B cell (primary cell): ENCODE results near the gene FREM3. TPM values are rescaled to one million over a fixed set of nuclear protein-coding genes. Genes with fewer than 3 reads are reported as not detected.

ENCODE experiments used
- ATAC-seq: fragments of 200-7000 bp; cut with Tn5 transposase; one replicate; pipeline ENCODE4 v1.10.0; 2021; ENCODE audit warnings: low read depth, mild to moderate bottlenecking, moderate number of reproducible peaks, moderate library complexity
- CTCF ChIA-PET: fragments of 350-600 bp; sonication (Branson Sonifier 250); formaldehyde crosslinking; loops from one replicate; lab custom pipeline; 2021; ENCODE audit warnings: antibody characterized with exemption, inconsistent platforms; lab: Charles Lee
- POLR2A ChIA-PET: fragments of 350-600 bp; sonication (Branson Sonifier 250); formaldehyde crosslinking; loops from one replicate; lab custom pipeline; 2021; ENCODE audit warnings: antibody characterized with exemption; lab: Charles Lee
- DNase-seq: peaks from one replicate; pipeline ENCODE4 v3.0.0; 2013
- H2AFZ ChIP-seq: 2 replicates; pipeline ENCODE4 v1.6.1; 2012; ENCODE audit warnings: mild to moderate bottlenecking, low read depth, low read length; ENCODE audit not compliant: insufficient read depth, poor library complexity, severe bottlenecking
- H3K27ac ChIP-seq, 2 donors: 1 replicate in 1 of 2; 2 replicates in 1 of 2; pipeline ENCODE4 v1.5.1; 2012 to 2013; ENCODE audit warnings: low read length in 2 of 2, mild to moderate bottlenecking in 2 of 2, moderate library complexity in 1 of 2
- H3K27me3 ChIP-seq, 4 experiments: fragments of 200-600 bp in 1 of 4; sonication (generic) in 1 of 4; replicated peaks in 1 of 4; 1 replicate in 2 of 4; 2 replicates in 2 of 4; pipeline versions ENCODE4 v1.6.1 to v1.7.0; 2013 to 2016; ENCODE audit warnings: low read length in 3 of 4, mild to moderate bottlenecking in 2 of 4, mixed read lengths in 1 of 4, moderate library complexity in 1 of 4; ENCODE audit not compliant: insufficient read depth in 4 of 4, control insufficient read depth in 3 of 4; ENCODE audit errors: control extremely low read depth in 1 of 4
- H3K36me3 ChIP-seq, 2 experiments: replicated peaks in 1 of 2; 1 replicate in 1 of 2; 2 replicates in 1 of 2; pipeline versions ENCODE4 v1.6.1 to v1.7.1; 2013; ENCODE audit warnings: low read length in 1 of 2; ENCODE audit not compliant: insufficient read depth in 2 of 2, control insufficient read depth in 1 of 2; ENCODE audit errors: control extremely low read depth in 1 of 2, extremely low read depth in 1 of 2
- H3K4me1 ChIP-seq, 2 donors: fragments of 200-600 bp in 1 of 2; sonication (generic) in 1 of 2; 1 replicate in 1 of 2; 2 replicates in 1 of 2; pipeline versions ENCODE4 v1.5.1 to v1.6.1; 2013 to 2017; ENCODE audit warnings: low read length in 2 of 2; ENCODE audit not compliant: control insufficient read depth in 2 of 2, insufficient read depth in 2 of 2
- H3K4me2 ChIP-seq: replicated peaks from 2 replicates; pipeline ENCODE3; 2012; ENCODE audit warnings: mild to moderate bottlenecking, low read depth, low read length; ENCODE audit not compliant: poor library complexity, severe bottlenecking
- H3K4me3 ChIP-seq, 5 experiments: fragments of 200-600 bp in 1 of 5; sonication (generic) in 1 of 5; 1 replicate in 3 of 5; 2 replicates in 2 of 5; pipeline versions ENCODE4 v1.5.1 to v1.7.0; 2011 to 2016; ENCODE audit warnings: low read length in 4 of 5, mild to moderate bottlenecking in 4 of 5, low read depth in 2 of 5, control low read depth in 1 of 5, moderate library complexity in 1 of 5; ENCODE audit not compliant: insufficient read depth in 1 of 5; ENCODE audit errors: control extremely low read depth in 1 of 5, extremely low read depth in 1 of 5
- H3K79me2 ChIP-seq: fragments of 200-600 bp; sonication (generic); one replicate; pipeline ENCODE4 v1.6.0; 2016; ENCODE audit warnings: low read length; ENCODE audit not compliant: control insufficient read depth, insufficient read depth
- H3K9ac ChIP-seq: fragments of 200-600 bp; sonication (generic); 2 replicates; pipeline ENCODE4 v1.6.1; 2017; ENCODE audit warnings: mild to moderate bottlenecking, low read length, moderate library complexity
- H3K9me3 ChIP-seq, 3 donors: one replicate each; pipeline versions ENCODE4 v1.6.1 to v1.7.1; 2013; ENCODE audit warnings: low read length in 2 of 3; ENCODE audit not compliant: control insufficient read depth in 2 of 3, insufficient read depth in 1 of 3; ENCODE audit errors: control extremely low read depth in 1 of 3
- H4K20me1 ChIP-seq: 2 replicates; pipeline ENCODE4 v1.6.0; 2012; ENCODE audit warnings: mild to moderate bottlenecking, low read length; ENCODE audit not compliant: insufficient read depth, control insufficient read depth, poor library complexity, severe bottlenecking
- H3K27ac Mint-ChIP-seq: one replicate; pipeline ENCODE4 v1.8.0; 2021; ENCODE audit warnings: mixed read lengths
- H3K27me3 Mint-ChIP-seq: one replicate; pipeline ENCODE4 v1.8.0; 2021; ENCODE audit warnings: mixed read lengths
- H3K4me1 Mint-ChIP-seq: one replicate; pipeline ENCODE4 v1.8.0; 2021; ENCODE audit warnings: mixed read lengths
- H3K4me3 Mint-ChIP-seq: one replicate; pipeline ENCODE4 v1.8.0; 2021; ENCODE audit warnings: mixed read lengths
- H3K9me3 Mint-ChIP-seq: one replicate; pipeline ENCODE4 v1.8.0; 2022; ENCODE audit warnings: mixed read lengths; ENCODE audit not compliant: insufficient read depth
- CTCF ChIP-seq: fragments of 200-600 bp; IDR thresholded peaks from one replicate; pipeline ENCODE4 v1.8.0; 2022; ENCODE audit warnings: antibody characterized with exemption, mild to moderate bottlenecking
- EZH2 ChIP-seq: IDR thresholded peaks from 2 replicates; pipeline ENCODE4 v1.6.1; 2012; ENCODE audit warnings: borderline replicate concordance, low read depth, mild to moderate bottlenecking, moderate library complexity, low read length; ENCODE audit not compliant: insufficient read depth, poor library complexity, severe bottlenecking
- WGBS: methylation state at CpG from one replicate; pipeline ENCODE4 v1.1.5; 2013; ENCODE audit warnings: missing lambda C conversion rate; ENCODE audit not compliant: insufficient coverage; 5-methylcytosine and 5-hydroxymethylcytosine counted together
- intact Hi-C: fragments of 100-400 bp; cut with micrococcal nuclease; formaldehyde crosslinking; loops from one replicate; pipeline ENCODE4 v1.10.0; 2022
- polyA plus RNA-seq: library from polyadenylated mRNA; depleted of rRNA; stranded (reverse); fragments of >200 nt; gene quantifications from 2 replicates; pipeline ENCODE4 v1.2.3, GENCODE V29; 2012
- total RNA-seq, 2 donors: library from RNA; stranded (reverse); fragments of 120-200 nt in 1 of 2; gene quantifications; 1 replicate in 1 of 2; 2 replicates in 1 of 2; pipeline versions ENCODE4 v1.2.3 to v1.2.4, GENCODE V29; 2013 to 2022

FREM3 gene
- total and polyA plus RNA-seq, 2 donors (not counting 1 experiment from before 2014, with no cell fraction given), result not detected

- peaks cover 2% of the 10 kb centered on the region for H3K9me3 Mint-ChIP-seq
- CTCF ChIA-PET, result no interaction called here
- intact Hi-C loops, result no loop called here
Measured at GRCh38 chr4:143712155-143712550, 11.7 kb upstream of the FREM3 start.

GRCh38 chr4:143711543-143712154, 11.2 kb upstream of the FREM3 start:
- no peak for DNase-seq
- no peaks in the 10 kb centered on the region for H3K4me1 ChIP-seq
- H4K20me1 ChIP-seq, result no peaks in the 10 kb centered on the region
- POLR2A ChIA-PET, result no interaction called here
- peaks cover 4% of the 10 kb centered on the region for H3K9me3 Mint-ChIP-seq
- no peaks in the 10 kb centered on the region for H3K9me3 ChIP-seq
- no peak overlapping the region for H3K4me2 ChIP-seq
- TF ChIP-seq CTCF (no peak), EZH2 (no peak)
- no peaks in the 10 kb centered on the region for H3K4me1 Mint-ChIP-seq
- no peak overlapping the region for H3K27ac Mint-ChIP-seq
- no peaks in the 10 kb centered on the region for H3K36me3 ChIP-seq
- no peak overlapping the region for H3K27ac ChIP-seq
- intact Hi-C loops, result no loop called here
- peaks cover 10% of the 10 kb centered on the region for H3K27me3 Mint-ChIP-seq
- H3K4me3 ChIP-seq, result no peak overlapping the region
- CTCF ChIA-PET, result no interaction called here
- H2AFZ ChIP-seq, result no peak overlapping the region
- H3K79me2 ChIP-seq, result no peaks in the 10 kb centered on the region
- ATAC-seq, result no peak
- no peak overlapping the region for H3K9ac ChIP-seq
- no peaks in the 10 kb centered on the region for H3K27me3 ChIP-seq
- H3K4me3 Mint-ChIP-seq, result no peak overlapping the region
- WGBS, result 90% methylated on average over 2 of the region's 4 CpGs

More at GRCh38 chr4:143712155-143712550, 11.7 kb upstream of the FREM3 start:
- ATAC-seq, result no peak
- no peak overlapping the region for H3K4me3 ChIP-seq
- no peaks in the 10 kb centered on the region for H3K4me1 ChIP-seq
- POLR2A ChIA-PET, result no interaction called here
- H4K20me1 ChIP-seq, result no peaks in the 10 kb centered on the region
- H3K4me2 ChIP-seq, result no peak overlapping the region
- no peak overlapping the region for H3K9ac ChIP-seq
- TF ChIP-seq EZH2, result no peak
- TF ChIP-seq CTCF, result no peak
- Mint-ChIP-seq H3K27me3 (peaks cover 10% of the 10 kb centered on the region), H3K4me3 (no peak overlapping the region), H3K27ac (no peak overlapping the region), H3K4me1 (no peaks in the 10 kb centered on the region)
- H3K27ac ChIP-seq, result no peak overlapping the region
- no peaks in the 10 kb centered on the region for H3K79me2 ChIP-seq
- H2AFZ ChIP-seq, result no peak overlapping the region
- H3K36me3 ChIP-seq, result no peaks in the 10 kb centered on the region
- H3K9me3 ChIP-seq, result no peaks in the 10 kb centered on the region
- no CpG with 5 or more reads among the region's 1 CpG for whole genome bisulfite sequencing
- H3K27me3 ChIP-seq, result no peaks in the 10 kb centered on the region
- DNase-seq, result no peak
